IMR-90 (cell line): Measurements from ENCODE around the gene ZFYVE28. TPM values are rescaled to one million over a fixed set of nuclear protein-coding genes. Genes with fewer than 3 reads are reported as not detected.

Experiments
- ATAC-seq: fragments of 200-7000 bp; cut with Tn5 transposase; 2 replicates; pipeline ENCODE4 v1.9.1; 2020; ENCODE audit warnings: low read depth, mild to moderate bottlenecking, moderate library complexity
- BruUV-seq: library from RNA; stranded (reverse); fragments of 400-500 nt; replicated peaks from 2 replicates; lab custom pipeline; 2021; lab: Mats Ljungman, UMichigan
- CTCF ChIA-PET: fragments of 300-600 bp; formaldehyde crosslinking; extraction: SDS; loops from one replicate; lab custom pipeline; 2021; ENCODE audit warnings: antibody characterized with exemption; lab: Yijun Ruan, JAX
- POLR2A ChIA-PET: fragments of 300-600 bp; sonication (Branson Sonifier 250); formaldehyde crosslinking; loops from one replicate; lab custom pipeline; 2022; ENCODE audit warnings: antibody characterized with exemption; ENCODE audit not compliant: unreplicated experiment; lab: Charles Lee
- DNase-seq: peaks from one replicate; pipeline ENCODE4 v3.0.0; 2013
- H2AFZ ChIP-seq: replicated peaks from 2 replicates; pipeline ENCODE3; 2013; ENCODE audit warnings: low read length, mild to moderate bottlenecking; ENCODE audit not compliant: poor library complexity
- H2AK5ac ChIP-seq: 2 replicates; pipeline ENCODE4 v1.6.1; 2013; ENCODE audit warnings: low read depth, low read length, inconsistent platforms
- H2AK9ac ChIP-seq: replicated peaks from 2 replicates; pipeline ENCODE3; 2013; ENCODE audit warnings: mild to moderate bottlenecking, low read depth, low read length, moderate library complexity; ENCODE audit not compliant: poor library complexity
- H2BK120ac ChIP-seq: 2 replicates; pipeline ENCODE4 v1.6.1; 2013; ENCODE audit warnings: low read depth, low read length, inconsistent platforms
- H2BK15ac ChIP-seq: 3 replicates; pipeline ENCODE4 v1.6.1; 2013; ENCODE audit warnings: low read depth, low read length, inconsistent platforms
- H2BK20ac ChIP-seq: 2 replicates; pipeline ENCODE4 v1.6.1; 2013; ENCODE audit warnings: low read depth, mild to moderate bottlenecking, inconsistent platforms, low read length, moderate library complexity
- H2BK5ac ChIP-seq: 2 replicates; pipeline ENCODE4 v1.6.1; 2013; ENCODE audit warnings: mild to moderate bottlenecking, low read depth, low read length, inconsistent platforms; ENCODE audit not compliant: poor library complexity, severe bottlenecking
- H3K14ac ChIP-seq: replicated peaks from 2 replicates; pipeline ENCODE4 v1.6.1; 2013; ENCODE audit warnings: low read depth, low read length, inconsistent platforms
- H3K18ac ChIP-seq: 2 replicates; pipeline ENCODE4 v1.6.1; 2013; ENCODE audit warnings: low read depth, low read length, control low read depth
- H3K23ac ChIP-seq: 2 replicates; pipeline ENCODE4 v1.6.1; 2013; ENCODE audit warnings: low read depth, low read length, inconsistent platforms
- H3K27ac ChIP-seq: 2 replicates; pipeline ENCODE4 v1.5.1; 2013; ENCODE audit warnings: mild to moderate bottlenecking, control low read depth, low read length; ENCODE audit not compliant: insufficient read depth
- H3K27me3 ChIP-seq: 2 replicates; pipeline ENCODE4 v1.6.1; 2013; ENCODE audit warnings: low read length; ENCODE audit not compliant: control insufficient read depth, insufficient read depth
- H3K36me3 ChIP-seq: 2 replicates; pipeline ENCODE4 v1.6.1; 2013; ENCODE audit warnings: low read length, mixed read lengths; ENCODE audit not compliant: control insufficient read depth, insufficient read depth
- H3K4ac ChIP-seq: 2 replicates; pipeline ENCODE4 v1.6.1; 2013; ENCODE audit warnings: low read depth, low read length, inconsistent platforms
- H3K4me1 ChIP-seq: 2 replicates; pipeline ENCODE4 v1.6.1; 2013; ENCODE audit warnings: low read length, mixed read lengths; ENCODE audit not compliant: control insufficient read depth, insufficient read depth
- H3K4me2 ChIP-seq: 2 replicates; pipeline ENCODE4 v1.6.1; 2013; ENCODE audit warnings: low read depth, mild to moderate bottlenecking, control low read depth, low read length, moderate library complexity
- H3K4me3 ChIP-seq: 2 replicates; pipeline ENCODE4 v1.5.1; 2013; ENCODE audit warnings: low read depth, mild to moderate bottlenecking, control low read depth, low read length, moderate library complexity; ENCODE audit not compliant: insufficient read depth
- H3K56ac ChIP-seq: 2 replicates; pipeline ENCODE4 v1.6.1; 2013; ENCODE audit warnings: low read length, inconsistent platforms; ENCODE audit not compliant: insufficient read depth; ENCODE audit errors: extremely low read depth
- H3K79me1 ChIP-seq, 2 experiments: 2 replicates each; pipeline ENCODE4 v1.6.1; 2013; ENCODE audit warnings: low read length in 2 of 2, inconsistent platforms in 1 of 2, low read depth in 1 of 2
- H3K9ac ChIP-seq: 2 replicates; pipeline ENCODE4 v1.6.1; 2013; ENCODE audit warnings: low read depth, low read length, control low read depth
- H3K9me1 ChIP-seq: 2 replicates; pipeline ENCODE4 v1.6.1; 2013; ENCODE audit warnings: low read length, inconsistent platforms; ENCODE audit not compliant: insufficient read depth
- H3K9me3 ChIP-seq: 2 replicates; pipeline ENCODE4 v1.6.1; 2013; ENCODE audit warnings: low read length; ENCODE audit not compliant: control insufficient read depth, insufficient read depth
- H4K20me1 ChIP-seq: 2 replicates; pipeline ENCODE4 v1.6.1; 2013; ENCODE audit warnings: low read length, inconsistent platforms; ENCODE audit not compliant: insufficient read depth
- H4K5ac ChIP-seq: 2 replicates; pipeline ENCODE4 v1.6.1; 2013; ENCODE audit warnings: mild to moderate bottlenecking, low read depth, low read length, control low read depth
- H4K8ac ChIP-seq, 2 experiments: 2 replicates each; pipeline ENCODE4 v1.6.1; 2013; ENCODE audit warnings: low read depth in 2 of 2, low read length in 2 of 2, control low read depth in 1 of 2, inconsistent platforms in 1 of 2
- H4K91ac ChIP-seq: 2 replicates; pipeline ENCODE4 v1.6.1; 2013; ENCODE audit warnings: low read depth, low read length, inconsistent platforms; ENCODE audit not compliant: insufficient read depth
- FOS ChIP-seq: fragments of 150-350 bp; IDR thresholded peaks from 2 replicates; pipeline ENCODE4 v1.6.1; 2016; ENCODE audit warnings: low read depth, low read length
- MXI1 ChIP-seq: IDR thresholded peaks from 2 replicates; pipeline ENCODE4 v1.6.1; 2012; ENCODE audit warnings: low read depth, mild to moderate bottlenecking, low read length, moderate library complexity, borderline replicate concordance
- NFE2L2 ChIP-seq: fragments of 150-350 bp; IDR thresholded peaks from 2 replicates; pipeline ENCODE4 v1.6.1; 2016; ENCODE audit warnings: low read depth, mild to moderate bottlenecking, low read length
- POLR2A ChIP-seq: IDR thresholded peaks from 2 replicates; pipeline ENCODE4 v1.6.1; 2012; ENCODE audit warnings: mild to moderate bottlenecking, low read depth, low read length
- RCOR1 ChIP-seq: IDR thresholded peaks from 2 replicates; pipeline ENCODE4 v1.6.1; 2012; ENCODE audit warnings: mild to moderate bottlenecking, low read length, improper control_type of control experiment; ENCODE audit not compliant: insufficient replicate concordance
- SMC3 ChIP-seq: fragments of 150-350 bp; IDR thresholded peaks from 2 replicates; pipeline ENCODE4 v1.6.1; 2016; ENCODE audit warnings: low read depth, mild to moderate bottlenecking, antibody characterized with exemption, low read length, moderate library complexity
- WGBS, 2 experiments: methylation state at CpG; one replicate each; pipeline versions ENCODE4 v1.1.5 to v1.1.7; 2013; ENCODE audit warnings: missing lambda C conversion rate in 2 of 2; ENCODE audit not compliant: insufficient read length in 1 of 2; ENCODE audit errors: extremely low coverage in 2 of 2; 5-methylcytosine and 5-hydroxymethylcytosine counted together
- dilution Hi-C: fragments of 300-500 bp; cut with HindIII; formaldehyde crosslinking; loops from one replicate; pipeline ENCODE4 v1.14.3; 2018; ENCODE audit warnings: low sequenced_read_pairs; ENCODE audit not compliant: unreplicated experiment
- in situ Hi-C: fragments of 300-500 bp; cut with MboI; formaldehyde crosslinking; loops from 3 replicates; pipeline ENCODE4 v1.14.3; 2019; ENCODE audit warnings: low sequenced_read_pairs, inconsistent platforms, mixed read lengths
- intact Hi-C: fragments of 100-400 bp; cut with micrococcal nuclease; formaldehyde crosslinking; loops from 2 replicates; pipeline ENCODE4 v1.10.0; 2022
- polyA plus RNA-seq, 3 experiments: library from polyadenylated mRNA; depleted of rRNA; stranded (reverse); fragments of >200 nt; gene quantifications; 2 replicates each; pipeline ENCODE4 v1.2.3, GENCODE V29; 2012; ENCODE audit warnings: low replicate concordance in 1 of 3
- total RNA-seq: library from RNA; depleted of rRNA; stranded (reverse); fragments of >200 nt; gene quantifications from 2 replicates; pipeline ENCODE4 v1.2.3, GENCODE V29; 2012
- TF ChIP-seq, protein P1 (sequence below): conservative IDR thresholded peaks from 2 replicates; pipeline ENCODE4 v1.5.1; 2012; ENCODE audit warnings: mild to moderate bottlenecking, low read depth, low read length, improper control_type of control experiment
- TF ChIP-seq, protein P2 (sequence below): fragments of 150-350 bp; IDR thresholded peaks from 2 replicates; pipeline ENCODE4 v1.6.1; 2016; ENCODE audit warnings: low read depth, mild to moderate bottlenecking, low read length, moderate library complexity, borderline replicate concordance

ZFYVE28 gene
- total and polyA plus RNA-seq, 2 of the 4 experiments (the other 2 are of a cell fraction): 0.36 to 1.2 TPM

DNA sequence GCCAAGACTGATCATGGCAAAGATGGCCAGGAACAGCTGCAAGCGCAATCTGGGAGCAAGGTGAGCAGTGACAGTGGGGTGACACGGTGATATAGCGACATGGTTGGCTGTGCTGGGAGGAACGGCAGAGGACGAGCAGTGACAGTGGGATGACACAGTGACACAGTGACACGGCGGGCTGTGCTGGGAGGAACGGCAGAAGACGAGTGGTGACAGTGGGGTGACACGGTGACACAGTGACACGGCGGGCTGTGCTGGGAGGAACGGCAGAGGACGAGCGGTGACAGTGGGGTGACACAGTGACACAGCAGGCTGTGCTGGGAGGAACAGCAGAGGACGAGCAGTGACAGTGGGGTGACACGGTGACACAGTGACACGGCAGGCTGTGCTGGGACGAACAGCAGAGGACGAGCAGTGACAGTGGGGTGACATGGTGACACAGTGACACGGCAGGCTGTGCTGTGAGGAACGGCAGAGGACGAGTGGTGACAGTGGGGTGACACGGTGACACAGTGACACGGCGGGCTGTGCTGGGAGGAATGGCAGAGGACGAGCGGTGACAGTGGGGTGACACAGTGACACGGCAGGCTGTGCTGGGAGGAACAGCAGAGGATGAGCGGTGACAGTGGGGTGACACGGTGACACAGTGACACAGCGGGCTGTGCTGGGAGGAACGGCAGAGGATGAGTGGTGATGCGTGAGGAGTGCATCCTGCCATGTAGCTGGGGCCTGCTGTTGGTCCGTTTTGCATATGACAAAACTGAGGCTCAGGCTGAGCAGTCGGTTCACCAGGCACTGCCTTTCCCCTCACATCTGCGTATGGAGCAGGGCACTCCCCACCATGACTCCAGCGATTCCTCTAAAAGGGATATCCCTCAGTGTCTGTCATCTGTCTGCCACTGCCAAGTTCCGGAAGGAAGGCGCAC is 120.6 kb downstream of the ZFYVE28 start:
- H3K4me3 ChIP-seq: no peak overlapping the region
- no peak overlapping the region for H3K9ac ChIP-seq
- in situ Hi-C loops: no loop called here
- H3K27ac ChIP-seq: no peak overlapping the region
- H3K4ac ChIP-seq: no peak overlapping the region
- H2AFZ ChIP-seq: no peak overlapping the region
- no peak overlapping the region for H2BK15ac ChIP-seq
- ChIA-PET POLR2A (no interaction called here), CTCF (no interaction called here)
- no peak for DNase-seq
- no peak overlapping the region for H3K18ac ChIP-seq
- no peaks in the 10 kb centered on the region for H3K79me1 ChIP-seq
- no peak overlapping the region for H2AK9ac ChIP-seq
- no peak overlapping the region for H2BK120ac ChIP-seq
- no peaks in the 10 kb centered on the region for H4K20me1 ChIP-seq
- no peak overlapping the region for H3K4me2 ChIP-seq
- no peak overlapping the region for H3K14ac ChIP-seq
- peaks cover 13% of the 10 kb centered on the region for H3K27me3 ChIP-seq
- BruUV-seq: no TSS peak
- H3K56ac ChIP-seq: no peak overlapping the region
- peak overlapping the region; percentile 59; the same call in 1 of the 2 replicates for H2AK5ac ChIP-seq
- no peak overlapping the region for H2BK5ac ChIP-seq
- no peaks in the 10 kb centered on the region; the same call in 1 of the 2 replicates for H3K4me1 ChIP-seq
- H4K91ac ChIP-seq: no peak overlapping the region
- intact Hi-C loops: no loop called here
- peaks cover 7% of the 10 kb centered on the region for H3K9me3 ChIP-seq
- WGBS, 2 experiments: 76% methylated on average over 19 of the region's 40 CpGs; no CpG with 5 or more reads in 1 of the 2 experiments
- H2BK20ac ChIP-seq: no peak overlapping the region
- TF ChIP-seq, protein P1, sequence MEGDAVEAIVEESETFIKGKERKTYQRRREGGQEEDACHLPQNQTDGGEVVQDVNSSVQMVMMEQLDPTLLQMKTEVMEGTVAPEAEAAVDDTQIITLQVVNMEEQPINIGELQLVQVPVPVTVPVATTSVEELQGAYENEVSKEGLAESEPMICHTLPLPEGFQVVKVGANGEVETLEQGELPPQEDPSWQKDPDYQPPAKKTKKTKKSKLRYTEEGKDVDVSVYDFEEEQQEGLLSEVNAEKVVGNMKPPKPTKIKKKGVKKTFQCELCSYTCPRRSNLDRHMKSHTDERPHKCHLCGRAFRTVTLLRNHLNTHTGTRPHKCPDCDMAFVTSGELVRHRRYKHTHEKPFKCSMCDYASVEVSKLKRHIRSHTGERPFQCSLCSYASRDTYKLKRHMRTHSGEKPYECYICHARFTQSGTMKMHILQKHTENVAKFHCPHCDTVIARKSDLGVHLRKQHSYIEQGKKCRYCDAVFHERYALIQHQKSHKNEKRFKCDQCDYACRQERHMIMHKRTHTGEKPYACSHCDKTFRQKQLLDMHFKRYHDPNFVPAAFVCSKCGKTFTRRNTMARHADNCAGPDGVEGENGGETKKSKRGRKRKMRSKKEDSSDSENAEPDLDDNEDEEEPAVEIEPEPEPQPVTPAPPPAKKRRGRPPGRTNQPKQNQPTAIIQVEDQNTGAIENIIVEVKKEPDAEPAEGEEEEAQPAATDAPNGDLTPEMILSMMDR: no peak
- no peak for TF ChIP-seq SMC3
- no peak for TF ChIP-seq RCOR1
- TF ChIP-seq NFE2L2: no peak
- TF ChIP-seq POLR2A: no peak
- TF ChIP-seq, protein P2, sequence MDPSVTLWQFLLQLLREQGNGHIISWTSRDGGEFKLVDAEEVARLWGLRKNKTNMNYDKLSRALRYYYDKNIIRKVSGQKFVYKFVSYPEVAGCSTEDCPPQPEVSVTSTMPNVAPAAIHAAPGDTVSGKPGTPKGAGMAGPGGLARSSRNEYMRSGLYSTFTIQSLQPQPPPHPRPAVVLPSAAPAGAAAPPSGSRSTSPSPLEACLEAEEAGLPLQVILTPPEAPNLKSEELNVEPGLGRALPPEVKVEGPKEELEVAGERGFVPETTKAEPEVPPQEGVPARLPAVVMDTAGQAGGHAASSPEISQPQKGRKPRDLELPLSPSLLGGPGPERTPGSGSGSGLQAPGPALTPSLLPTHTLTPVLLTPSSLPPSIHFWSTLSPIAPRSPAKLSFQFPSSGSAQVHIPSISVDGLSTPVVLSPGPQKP: no peak
- TF ChIP-seq MXI1: no peak
- TF ChIP-seq FOS: no peak
- no peaks in the 10 kb centered on the region for H3K36me3 ChIP-seq
- H3K9me1 ChIP-seq: no peaks in the 10 kb centered on the region
- H4K8ac ChIP-seq: no peak overlapping the region
- H4K5ac ChIP-seq: no peak overlapping the region
- dilution Hi-C loops: no loop called here
- no peak for ATAC-seq
- H3K23ac ChIP-seq: no peak overlapping the region
